Fibroblast of mammary gland (primary cell): ENCODE results near the gene KRTAP10-5.

Experiments
- DNase-seq: peaks from one replicate; pipeline ENCODE4 v3.0.0-alpha.2; 2010; ENCODE audit warnings: low read depth
- H3K4me3 ChIP-seq: 2 replicates; pipeline ENCODE4 v1.5.1; 2011; ENCODE audit warnings: low read depth, mild to moderate bottlenecking, low read length, moderate library complexity; ENCODE audit not compliant: control insufficient read depth
- CTCF ChIP-seq: conservative IDR thresholded peaks from 2 replicates; pipeline ENCODE4 v1.5.1; 2011; ENCODE audit warnings: low read depth, low read length, inconsistent platforms; ENCODE audit not compliant: control insufficient read depth, insufficient read depth

Gene KRTAP10-5

GRCh38 chr21:44539991-44540666 lies 40.3 kb downstream of the KRTAP10-5 start, which contains the start of gene KRTAP10-1:
TSS of gene KRTAP10-1 (minus strand) at chr21:44540195. CDS start at chr21:44540150, 45 bp downstream.
- H3K4me3 ChIP-seq = no peak within 1 kb of the TSS

GRCh38 chr21:44539046-44539445 lies 41.4 kb downstream of the KRTAP10-5 start:
- no peak overlapping the region for H3K4me3 ChIP-seq
- no peak for TF ChIP-seq CTCF
- DNase-seq = no peak

More at GRCh38 chr21:44539991-44540666, 40.3 kb downstream of the KRTAP10-5 start, which contains the start of gene KRTAP10-1:
- DNase-seq = no peak
- TF ChIP-seq CTCF = no peak

GRCh38 chr21:44537930-44538911 lies 42.2 kb downstream of the KRTAP10-5 start:
- no peak for TF ChIP-seq CTCF
- no peak for DNase-seq
- H3K4me3 ChIP-seq = no peak overlapping the region

- DNase-seq = no peak
- no peak for TF ChIP-seq CTCF
- no peak overlapping the region for H3K4me3 ChIP-seq
These were observed 44.4 kb downstream of the KRTAP10-5 start for GRCh38 chr21:44535963-44536362.

- DNase-seq = no peak
- TF ChIP-seq CTCF = no peak
These were observed 45.7 kb downstream of the KRTAP10-5 start for GRCh38 chr21:44534688-44535087.

GRCh38 chr21:44533891-44534627 lies 46.3 kb downstream of the KRTAP10-5 start:
- no peak for TF ChIP-seq CTCF
- DNase-seq = no peak
- no peak overlapping the region for H3K4me3 ChIP-seq

More at GRCh38 chr21:44534688-44535087, 45.7 kb downstream of the KRTAP10-5 start:
- H3K4me3 ChIP-seq = no peak overlapping the region
